GM06990 (cell line): ENCODE results near the gene MEGF6.
A peak's percentile ranks its signal among the peaks of the same experiment; 100 is the strongest.
"Not testable (repeated sequence)": the region's sequence is repeated elsewhere in the genome, so short reads cannot be mapped to it uniquely, and the experiment has no call there.

Experiments used
- DNase-seq: peaks from one replicate; pipeline ENCODE4 v3.0.0-alpha.2; 2011; ENCODE audit not compliant: insufficient read length; ENCODE audit errors: extremely low read depth
- H3K27me3 ChIP-seq: replicated peaks from 2 replicates; pipeline ENCODE4 v1.6.0; 2011; ENCODE audit warnings: low read length; ENCODE audit not compliant: control insufficient read depth, insufficient read depth
- H3K36me3 ChIP-seq: 2 replicates; pipeline ENCODE4 v1.5.1; 2011; ENCODE audit warnings: low read length; ENCODE audit not compliant: control insufficient read depth, insufficient read depth
- H3K4me3 ChIP-seq: replicated peaks from 2 replicates; pipeline ENCODE4 v1.5.1; 2011; ENCODE audit warnings: low read depth, mild to moderate bottlenecking, control low read depth, low read length
- TF ChIP-seq, protein P1 (sequence below): IDR thresholded peaks from 2 replicates; pipeline ENCODE4 v1.5.1; 2011; ENCODE audit warnings: low read length, control low read depth, mild to moderate bottlenecking, inconsistent platforms; ENCODE audit not compliant: insufficient read depth, poor library complexity, severe bottlenecking

The MEGF6 gene

DNA sequence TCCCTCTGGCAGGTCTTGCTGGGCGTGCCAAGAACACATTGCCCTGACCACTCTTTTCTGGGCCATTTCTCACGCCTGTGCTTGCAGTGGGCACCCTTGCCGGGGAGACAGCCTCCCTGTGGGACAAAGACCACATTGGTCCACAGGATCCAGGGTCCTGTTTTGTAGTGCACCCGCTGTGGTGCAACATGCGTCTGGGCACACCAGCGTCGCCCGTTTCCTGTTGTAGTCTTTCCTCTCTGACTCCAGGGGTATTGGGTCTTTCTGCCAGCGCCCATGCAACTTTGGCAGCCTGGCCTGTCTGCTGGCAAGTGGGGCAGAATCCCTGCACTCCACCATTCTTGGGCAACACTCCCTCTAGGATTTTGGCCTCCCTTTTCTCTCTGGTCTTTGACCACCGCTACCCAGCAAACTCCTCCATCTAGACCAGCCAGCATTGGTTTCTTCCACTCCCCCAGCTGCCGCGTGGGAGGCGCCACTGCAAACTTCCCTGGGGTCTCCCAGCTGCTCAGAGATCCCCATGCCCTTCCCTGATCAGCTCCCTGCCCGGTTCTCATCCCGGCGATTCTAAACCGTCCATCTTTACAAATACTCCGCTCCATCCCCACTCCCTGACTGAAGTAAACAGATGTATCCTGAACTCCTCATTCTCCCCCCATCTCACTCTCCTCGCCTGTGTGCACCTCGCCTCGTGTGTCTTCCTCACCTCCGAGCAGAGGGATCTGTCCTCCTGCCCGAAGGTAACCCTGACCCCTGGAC, 12.3 kb upstream of the MEGF6 start:
- TF ChIP-seq, protein P1, sequence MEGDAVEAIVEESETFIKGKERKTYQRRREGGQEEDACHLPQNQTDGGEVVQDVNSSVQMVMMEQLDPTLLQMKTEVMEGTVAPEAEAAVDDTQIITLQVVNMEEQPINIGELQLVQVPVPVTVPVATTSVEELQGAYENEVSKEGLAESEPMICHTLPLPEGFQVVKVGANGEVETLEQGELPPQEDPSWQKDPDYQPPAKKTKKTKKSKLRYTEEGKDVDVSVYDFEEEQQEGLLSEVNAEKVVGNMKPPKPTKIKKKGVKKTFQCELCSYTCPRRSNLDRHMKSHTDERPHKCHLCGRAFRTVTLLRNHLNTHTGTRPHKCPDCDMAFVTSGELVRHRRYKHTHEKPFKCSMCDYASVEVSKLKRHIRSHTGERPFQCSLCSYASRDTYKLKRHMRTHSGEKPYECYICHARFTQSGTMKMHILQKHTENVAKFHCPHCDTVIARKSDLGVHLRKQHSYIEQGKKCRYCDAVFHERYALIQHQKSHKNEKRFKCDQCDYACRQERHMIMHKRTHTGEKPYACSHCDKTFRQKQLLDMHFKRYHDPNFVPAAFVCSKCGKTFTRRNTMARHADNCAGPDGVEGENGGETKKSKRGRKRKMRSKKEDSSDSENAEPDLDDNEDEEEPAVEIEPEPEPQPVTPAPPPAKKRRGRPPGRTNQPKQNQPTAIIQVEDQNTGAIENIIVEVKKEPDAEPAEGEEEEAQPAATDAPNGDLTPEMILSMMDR, result no peak
- DNase-seq, result no peak
- Histone ChIP-seq H3K27me3 (no peaks in the 10 kb centered on the region), H3K4me3 (peak overlapping the region; percentile 86), H3K36me3 (peaks cover 3% of the 10 kb centered on the region)

DNA sequence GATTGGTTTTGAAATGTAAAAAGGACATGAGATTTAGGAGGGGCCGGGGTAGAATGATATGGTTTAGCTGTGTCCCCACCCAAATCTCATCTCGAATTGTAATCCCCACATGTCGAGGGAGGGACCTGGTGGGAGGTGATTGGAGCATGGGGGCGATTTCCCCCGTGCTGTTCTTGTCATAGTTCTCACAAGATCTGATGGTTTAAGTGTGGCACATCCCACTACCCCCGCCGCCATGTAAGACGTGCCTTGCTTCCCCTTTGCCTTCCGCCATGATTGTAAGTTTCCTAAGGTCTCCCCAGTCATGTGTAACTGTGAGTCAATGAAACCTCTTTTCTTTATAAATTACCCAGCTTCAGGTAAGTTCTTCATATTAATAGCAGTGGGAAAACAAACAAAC, 10.8 kb upstream of the MEGF6 start:
- not testable (repeated sequence) for H3K36me3 ChIP-seq, H3K4me3 ChIP-seq, DNase-seq, H3K27me3 ChIP-seq

DNA sequence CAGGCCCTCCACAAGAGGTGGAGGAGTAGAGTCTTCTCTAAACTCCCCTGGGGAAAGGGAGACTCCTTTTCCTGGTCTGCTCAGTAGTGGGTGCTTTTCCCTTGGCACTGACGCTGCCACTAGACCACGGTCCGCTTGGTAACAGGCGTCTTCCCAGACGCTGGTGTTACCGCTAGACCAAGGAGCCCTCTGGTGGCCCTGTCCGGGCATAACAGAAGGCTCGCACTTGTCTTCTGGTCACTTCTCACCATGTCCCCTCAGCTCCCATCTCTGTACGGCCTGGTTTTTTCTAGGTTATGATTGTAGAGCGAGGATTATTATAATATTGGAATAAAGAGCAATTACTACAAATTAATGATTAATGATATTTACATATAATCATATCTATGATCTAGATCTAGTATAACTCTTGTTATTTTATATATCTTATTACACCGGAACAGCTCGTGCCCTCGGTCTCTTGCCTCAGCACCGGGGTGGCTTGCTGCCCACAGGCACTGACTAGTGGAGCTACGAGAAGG, 9.9 kb upstream of the MEGF6 start:
- H3K27me3 ChIP-seq, H3K36me3 ChIP-seq, H3K4me3 ChIP-seq, DNase-seq: not testable (repeated sequence)
- TF ChIP-seq, protein P1, result peak; percentile 51

DNA sequence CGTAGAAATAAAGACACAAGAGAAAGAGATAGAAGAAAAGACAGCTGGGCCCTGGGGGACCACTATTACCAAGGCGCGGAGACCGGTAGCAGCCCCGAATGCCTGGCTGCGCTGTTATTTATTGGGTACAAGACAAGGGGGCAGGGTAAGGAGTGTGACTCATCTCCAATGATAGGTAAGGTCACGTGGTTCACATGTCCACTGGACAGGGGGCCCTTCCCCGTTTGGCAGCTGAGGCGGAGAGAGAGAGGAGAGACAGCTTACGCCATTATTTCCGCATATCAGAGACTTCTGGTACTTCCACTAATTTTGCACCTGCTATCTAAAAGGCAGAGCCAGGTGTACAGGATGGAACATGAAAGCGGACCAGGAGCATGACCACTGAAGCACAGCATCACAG, 9.4 kb upstream of the MEGF6 start:
- Histone ChIP-seq H3K4me3 (no peak overlapping the region), H3K36me3 (no peaks in the 10 kb centered on the region), H3K27me3 (no peaks in the 10 kb centered on the region)
- no peak for DNase-seq
- TF ChIP-seq, protein P1, result no peak

DNA sequence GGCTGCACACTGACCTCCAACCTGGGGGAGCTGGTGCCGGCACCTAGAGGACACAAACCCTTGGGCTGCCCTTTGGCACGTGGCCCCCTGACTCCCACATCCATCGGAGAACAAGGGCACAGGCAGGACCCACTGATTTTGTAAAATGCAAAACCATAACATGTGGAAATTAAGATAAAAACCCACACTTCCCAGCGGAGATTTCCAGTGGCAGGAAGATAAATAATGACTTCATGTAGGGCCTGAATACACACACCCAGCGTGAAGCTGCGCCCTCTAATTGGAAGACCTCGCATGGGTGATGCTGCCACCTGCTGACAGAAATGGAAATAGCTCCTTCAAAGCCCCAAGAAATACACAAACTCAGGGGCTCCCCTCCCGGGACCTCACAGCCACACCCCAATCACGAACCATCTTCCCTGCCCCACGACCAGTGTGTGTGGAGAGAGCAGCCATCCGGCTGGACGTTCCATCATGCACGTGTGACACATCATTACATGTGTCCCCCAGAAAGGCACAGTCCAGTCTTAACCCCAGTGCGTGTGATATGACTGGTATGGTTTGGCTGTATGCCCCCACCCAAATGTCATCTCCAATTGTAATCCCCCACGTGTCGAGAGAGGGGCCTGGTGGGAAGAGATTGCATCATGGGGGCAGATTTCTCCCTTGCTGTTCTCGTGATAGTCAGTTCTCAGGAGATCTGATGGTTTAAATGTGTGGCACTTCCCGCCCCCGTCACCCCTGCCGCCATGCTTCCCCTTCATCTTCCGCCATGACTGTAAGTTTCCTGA, 7.8 kb upstream of the MEGF6 start:
- Histone ChIP-seq H3K36me3 (no peaks in the 10 kb centered on the region), H3K4me3 (no peak overlapping the region), H3K27me3 (no peaks in the 10 kb centered on the region)
- DNase-seq, result no peak
- TF ChIP-seq, protein P1, result peak; percentile 73

DNA sequence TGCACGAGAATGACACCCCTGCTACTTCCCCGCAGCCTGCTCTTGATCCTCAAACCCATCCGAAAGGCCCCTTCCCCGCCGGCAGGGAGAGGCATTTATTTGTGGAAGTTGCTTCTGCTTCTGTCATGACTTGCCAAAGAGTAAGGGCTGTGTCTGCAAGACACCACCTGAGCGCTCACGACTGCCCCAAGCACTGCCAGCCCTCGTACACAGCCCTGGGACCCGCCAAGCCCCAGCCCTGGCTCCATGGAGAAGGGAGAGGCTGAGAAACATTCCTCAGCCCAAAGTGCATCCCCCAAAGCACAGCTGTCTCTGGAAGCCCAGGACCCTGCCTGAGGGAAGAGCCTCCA, 7.2 kb upstream of the MEGF6 start:
- TF ChIP-seq, protein P1, result no peak
- H3K27me3 ChIP-seq, result no peaks in the 10 kb centered on the region; the same call in 1 of the 2 replicates
- no peak for DNase-seq
- H3K4me3 ChIP-seq, result no peak overlapping the region
- H3K36me3 ChIP-seq, result no peaks in the 10 kb centered on the region
